ENCODE data around the gene MISP3.

MISP3 gene

GRCh38 chr19:14118165-14119051, 45.8 kb downstream of the MISP3 start:
- in situ Hi-C loops (cut with MboI; ENCODE audit: low sequenced_read_pairs) = no loop called here

- in situ Hi-C loops (cut with MboI; ENCODE audit: low sequenced_read_pairs) = no loop called here
Measured at GRCh38 chr19:14119146-14119545, 46.6 kb downstream of the MISP3 start.

- in situ Hi-C loops (cut with MboI; ENCODE audit: low sequenced_read_pairs) = no loop called here
Measured at GRCh38 chr19:14119644-14120496, 47.3 kb downstream of the MISP3 start.

DNA sequence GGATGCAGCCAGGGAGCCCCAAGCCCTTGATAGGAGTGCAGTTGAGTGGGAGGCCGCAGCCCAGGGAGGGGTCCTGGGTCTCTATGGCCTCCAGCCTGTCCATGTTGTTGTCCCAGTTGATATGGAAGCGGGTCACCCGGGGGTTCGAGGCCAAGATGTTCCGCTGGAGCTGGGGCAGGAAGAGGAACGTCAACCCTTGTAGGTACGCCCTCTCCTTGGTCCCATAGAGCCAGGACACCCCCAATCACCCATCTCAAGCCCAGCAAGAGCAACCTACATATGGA, 47.9 kb downstream of the MISP3 start:
- in situ Hi-C loops (cut with MboI; ENCODE audit: low sequenced_read_pairs) = no loop called here

GRCh38 chr19:14122924-14123323, 50.3 kb downstream of the MISP3 start:
- in situ Hi-C loops (cut with MboI; ENCODE audit: low sequenced_read_pairs) = no loop called here
